HepG2 (cell line): ENCODE data around the gene HELT.
"Not testable (repeated sequence)": the region's sequence is repeated elsewhere in the genome, so short reads cannot be mapped to it uniquely, and the experiment has no call there.

Experiments used
- AFF4 ChIP-seq: sonication (generic); formaldehyde crosslinking; IDR thresholded peaks from 2 replicates; pipeline ENCODE4 v1.4.0; 2020; ENCODE audit warnings: missing genetic modification reagents
- CBX5 ChIP-seq: sonication (generic); formaldehyde crosslinking; IDR thresholded peaks from 2 replicates; pipeline ENCODE4 v1.4.0; 2020; ENCODE audit warnings: missing genetic modification reagents, borderline replicate concordance
- FOXA1 ChIP-seq, 2 experiments: fragments of 450-650 bp in 1 of 2; sonication (generic) in 1 of 2; formaldehyde crosslinking in 1 of 2; IDR thresholded peaks; 2 replicates each; pipeline versions ENCODE4 v1.4.0 to v1.6.1; 2016 to 2020; ENCODE audit warnings: missing genetic modification reagents in 1 of 2
- IKZF4 ChIP-seq: sonication (generic); formaldehyde crosslinking; IDR thresholded peaks from 2 replicates; pipeline ENCODE4 v1.5.1; 2020; ENCODE audit warnings: borderline replicate concordance, mild to moderate bottlenecking, low read depth, missing genetic modification reagents; ENCODE audit errors: not compliant biosample characterization
- RBM39 ChIP-seq: fragments of 200-400 bp; formaldehyde crosslinking; IDR thresholded peaks from one replicate; pipeline ENCODE4 v1.6.1; 2018; ENCODE audit warnings: antibody characterized with exemption, mild to moderate bottlenecking, low read depth, low read length; ENCODE audit not compliant: poor library complexity, severe bottlenecking
- ZBTB25 ChIP-seq: IDR thresholded peaks from 2 replicates; pipeline ENCODE4 v1.6.1; 2018; ENCODE audit warnings: missing genetic modification reagents
- ZNF737 ChIP-seq: sonication (generic); formaldehyde crosslinking; IDR thresholded peaks from 2 replicates; pipeline ENCODE4 v1.5.0; 2020; ENCODE audit warnings: missing genetic modification reagents, mild to moderate bottlenecking, borderline replicate concordance
- ZNF773 ChIP-seq: sonication (generic); formaldehyde crosslinking; IDR thresholded peaks from 2 replicates; pipeline ENCODE4 v1.4.0; 2020; ENCODE audit warnings: missing genetic modification reagents, borderline replicate concordance

GRCh38 chr4:185051283-185051682 lies 33.0 kb downstream of the HELT start:
- not testable (repeated sequence) for TF ChIP-seq ZNF737; RBM39; ZNF773; AFF4 (CRISPR knock-in tag); FOXA1 (IDR thresholded peaks at IDR 0.05); FOXA1 (CRISPR knock-in tag; IDR thresholded peaks at IDR 0.05); CBX5 (CRISPR knock-in tag); IKZF4 (CRISPR knock-in tag); ZBTB25 (CRISPR knock-in tag)
